ENCODE results near the gene SHISAL2A.

Gene SHISAL2A

DNA sequence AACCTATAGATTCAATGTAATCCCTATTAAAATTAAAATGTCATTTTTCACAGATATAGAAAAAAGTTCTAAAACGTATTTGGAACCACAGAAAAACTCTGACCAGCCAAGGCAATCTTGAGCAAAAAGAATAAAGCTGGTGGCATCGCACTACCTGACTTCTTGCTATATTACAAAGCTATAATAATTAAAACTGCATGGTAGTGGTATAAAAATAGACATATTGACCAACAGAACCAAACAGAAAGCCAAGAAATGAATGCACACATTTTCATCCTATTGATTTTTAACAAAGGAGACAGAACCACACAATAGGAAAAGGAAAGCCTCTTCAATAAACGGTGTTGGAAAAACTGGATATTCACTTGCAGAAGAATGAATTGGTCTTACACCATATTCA lies 9.2 kb upstream of the SHISAL2A start:
- no peak for DNase-seq

DNA sequence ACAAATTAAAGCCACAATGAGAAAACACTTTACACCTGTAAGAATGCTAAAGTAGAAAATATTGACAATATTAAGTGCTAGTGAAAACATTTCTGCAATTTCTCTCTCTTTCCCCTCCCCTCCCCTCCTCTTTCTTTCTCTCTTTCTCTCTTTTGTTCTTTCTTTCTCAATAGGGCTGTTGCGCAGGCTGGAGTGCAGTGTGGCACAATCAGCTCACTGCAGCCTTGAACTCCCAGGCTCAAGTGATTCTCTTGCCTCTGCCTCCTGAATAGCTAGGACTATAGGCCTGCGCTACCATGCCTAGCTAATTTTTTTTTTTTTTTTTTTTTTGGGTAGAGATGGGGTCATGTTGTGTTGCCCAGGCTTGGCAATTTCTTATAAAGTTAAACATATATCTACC lies 5.9 kb upstream of the SHISAL2A start:
- no peak for DNase-seq

- no peak for DNase-seq
These were observed 4.2 kb upstream of the SHISAL2A start for GRCh38 chr1:52628614-52629324.

GRCh38 chr1:52629325-52629643 lies 3.7 kb upstream of the SHISAL2A start:
- DNase-seq: no peak

- no peak for DNase-seq
These were observed 3.3 kb upstream of the SHISAL2A start for GRCh38 chr1:52629667-52630066.

GRCh38 chr1:52631759-52632331 lies 1.1 kb upstream of the SHISAL2A start:
- DNase-seq: peak; percentile 32

GRCh38 chr1:52633291-52633754 lies 355 bp downstream of the SHISAL2A start:
- peak; percentile 64 for DNase-seq

GRCh38 chr1:52634111-52634510 lies 1.1 kb downstream of the SHISAL2A start:
- peak; percentile 28 for DNase-seq

DNA sequence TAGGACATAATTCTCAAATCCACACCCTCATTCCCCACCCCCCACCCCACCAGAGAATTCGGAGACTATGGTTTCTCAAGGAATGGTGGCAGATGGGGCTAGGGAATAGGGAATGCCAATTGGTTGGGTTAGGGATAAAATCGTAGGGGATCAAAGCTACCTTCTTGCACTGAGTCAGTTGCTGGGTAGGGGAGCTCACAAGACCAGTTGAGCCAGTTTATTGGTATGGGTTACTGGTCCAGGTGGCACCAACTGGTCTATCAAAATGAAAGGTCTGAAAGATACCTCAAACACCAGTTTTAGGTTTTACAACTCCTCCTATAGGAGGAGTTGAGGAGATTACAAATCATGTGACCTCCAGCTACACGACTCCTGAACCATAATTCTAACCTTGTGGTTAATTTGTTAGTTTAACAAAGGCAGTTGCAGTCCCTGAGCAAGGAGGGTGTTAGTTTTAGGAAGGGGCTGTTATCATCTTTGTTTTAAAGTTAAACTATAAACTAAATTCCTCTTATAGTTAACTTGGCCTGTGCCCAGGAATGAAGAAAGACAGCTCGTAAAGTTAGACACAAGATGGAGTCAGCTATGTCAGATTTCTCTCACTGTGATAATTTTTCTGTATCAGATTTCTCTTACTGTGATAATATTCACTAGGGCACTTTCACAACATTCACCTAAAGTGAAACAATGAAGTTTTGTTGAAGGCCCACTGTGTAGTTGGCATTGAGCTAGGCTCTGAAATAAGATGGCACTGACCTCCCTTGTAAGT lies 2.5 kb downstream of the SHISAL2A start:
- no peak for DNase-seq

- peak; percentile 76 for DNase-seq
These were observed 4.0 kb downstream of the SHISAL2A start for GRCh38 chr1:52636721-52637695.

GRCh38 chr1:52637946-52638345 lies 5.0 kb downstream of the SHISAL2A start:
- no peak for DNase-seq

GRCh38 chr1:52640697-52641096 lies 7.7 kb downstream of the SHISAL2A start:
- no peak for DNase-seq

DNA sequence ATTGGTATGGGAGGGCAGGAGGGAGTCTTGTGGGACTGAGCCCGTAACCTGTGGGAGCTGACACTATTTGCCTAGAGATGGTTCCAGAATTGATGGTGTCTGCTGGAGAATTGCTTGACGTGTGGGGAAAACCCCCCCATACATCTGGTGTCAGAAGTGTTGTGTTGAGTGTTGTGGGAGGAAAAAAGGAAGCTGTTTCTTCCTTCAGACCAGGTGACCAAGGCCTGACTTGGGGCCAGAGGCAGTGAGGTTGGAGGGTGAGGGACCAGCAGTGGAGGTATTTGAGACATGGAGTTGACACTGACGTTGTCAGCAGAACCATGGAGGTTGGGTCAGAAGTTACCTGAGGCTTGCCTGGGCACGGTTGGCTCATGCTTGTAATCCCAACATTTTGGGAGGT lies 8.3 kb downstream of the SHISAL2A start:
- no peak for DNase-seq

DNA sequence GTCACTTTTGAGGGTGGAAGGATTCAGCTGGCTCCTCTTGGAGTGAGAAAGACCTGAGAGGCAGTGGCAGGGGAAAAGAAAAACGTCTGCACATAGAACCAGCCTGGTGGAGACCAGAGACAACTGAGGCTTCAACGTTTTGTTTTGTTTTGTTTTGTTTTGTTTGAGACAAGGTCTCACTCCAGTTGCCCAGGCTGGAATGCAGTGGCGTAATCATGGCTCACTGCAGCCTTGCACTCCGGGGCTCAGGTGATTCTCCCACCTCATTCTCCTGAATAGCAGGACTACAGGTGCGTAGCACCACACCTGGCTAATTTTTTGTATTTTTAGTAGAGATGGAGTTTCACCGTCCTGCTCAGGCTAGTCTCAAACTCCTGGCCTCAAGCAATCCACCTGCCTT lies 12.3 kb downstream of the SHISAL2A start:
- DNase-seq: no peak

- DNase-seq: no peak
These were observed 18.9 kb downstream of the SHISAL2A start for GRCh38 chr1:52651904-52652303.

- DNase-seq: no peak
These were observed 20.4 kb downstream of the SHISAL2A start for GRCh38 chr1:52653207-52653849.

DNA sequence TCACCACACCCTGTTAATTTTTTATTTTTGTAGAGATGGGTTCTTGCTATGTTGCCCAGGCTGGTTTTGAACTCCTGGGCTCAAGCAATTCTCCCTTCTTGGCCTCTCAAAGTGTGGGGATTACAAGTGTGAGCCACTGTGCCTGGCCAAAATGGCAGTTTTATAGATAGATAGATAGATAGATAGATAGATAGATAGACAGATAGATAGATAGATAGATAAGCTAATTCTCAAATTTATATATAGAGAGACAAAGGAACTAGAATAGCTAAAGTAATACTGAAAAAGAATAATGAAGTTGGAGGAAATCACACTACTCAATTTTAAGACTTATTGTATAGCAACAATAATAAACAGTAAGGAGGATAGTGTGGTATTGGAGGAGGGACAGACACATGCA lies 21.1 kb downstream of the SHISAL2A start:
- DNase-seq: no peak

DNA sequence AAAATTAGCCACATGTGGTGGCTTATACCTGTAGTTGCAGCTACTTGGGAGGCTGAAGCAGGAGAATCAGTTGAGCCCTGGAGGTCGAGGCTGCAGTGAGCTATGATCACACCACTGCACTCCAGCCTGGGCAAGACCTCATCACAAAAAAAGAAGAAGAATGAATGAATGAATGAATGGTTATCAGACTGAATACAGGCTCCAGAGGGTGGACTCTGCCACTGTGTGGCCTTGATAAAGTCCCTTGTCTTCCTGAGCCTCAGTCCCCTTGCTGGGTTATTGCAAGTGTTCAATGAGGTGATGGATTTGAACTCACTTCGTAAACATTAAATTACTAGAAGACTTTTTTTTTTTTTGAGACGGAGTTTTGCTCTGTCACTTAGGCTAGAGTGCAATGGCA lies 24.7 kb downstream of the SHISAL2A start:
- DNase-seq: no peak

GRCh38 chr1:52658795-52659194 lies 25.8 kb downstream of the SHISAL2A start:
- no peak for DNase-seq

- DNase-seq: no peak
These were observed 26.4 kb downstream of the SHISAL2A start for GRCh38 chr1:52659356-52659755.

GRCh38 chr1:52659851-52660596 lies 27.1 kb downstream of the SHISAL2A start:
- no peak for DNase-seq

DNA sequence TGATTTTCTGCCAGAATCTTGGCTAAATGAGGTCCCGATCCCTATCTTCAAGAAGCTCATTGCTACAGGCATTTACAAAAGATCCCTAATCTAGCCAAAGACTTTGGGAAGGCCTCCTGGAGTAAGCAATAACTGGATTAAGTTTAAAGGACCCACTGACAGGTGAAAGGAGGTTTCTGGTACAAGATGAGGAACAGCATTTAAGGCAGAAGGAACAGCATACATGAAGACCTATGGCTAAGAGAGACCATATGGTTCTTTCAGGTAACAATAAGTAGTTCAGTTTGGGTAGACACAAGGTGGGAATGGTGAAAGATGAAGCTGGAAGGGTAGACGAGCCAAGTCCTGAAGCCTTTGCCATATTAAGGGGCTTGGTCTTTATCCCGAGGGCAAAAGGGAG lies 27.8 kb downstream of the SHISAL2A start:
- DNase-seq: no peak
